Measurements from ENCODE around the gene SORCS1. TPM values are rescaled to one million over a fixed set of nuclear protein-coding genes. Genes with fewer than 3 reads are reported as not detected.

SORCS1 gene
- total and polyA plus RNA-seq, 2 experiments from 2014 or later: not detected

DNA sequence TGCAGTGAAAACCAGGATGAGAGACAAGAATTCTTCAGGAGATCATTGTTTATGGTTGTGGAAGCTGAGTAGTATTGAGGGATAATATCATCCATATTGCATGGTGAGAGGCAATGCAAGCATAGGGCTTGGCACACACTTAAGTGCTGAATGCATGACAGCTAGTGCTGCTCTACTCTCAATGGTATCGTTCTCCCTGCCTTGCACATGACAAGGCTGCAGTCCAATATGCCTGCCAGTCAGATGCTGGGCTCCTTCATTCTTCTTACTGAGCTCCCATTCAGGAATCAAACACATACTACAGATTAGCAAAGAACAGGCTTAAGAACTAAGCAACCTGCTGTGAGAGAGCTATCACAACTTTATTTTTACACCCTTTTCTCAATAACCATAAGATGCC lies 72.2 kb downstream of the SORCS1 start:
- 0 to 6% methylated on average over 1 of the region's 1 CpG for WGBS, 2 experiments (ENCODE audit: low coverage in 1 of 2, low lambda C conversion rate in 2 of 2, missing lambda C conversion rate in 2 of 2)

DNA sequence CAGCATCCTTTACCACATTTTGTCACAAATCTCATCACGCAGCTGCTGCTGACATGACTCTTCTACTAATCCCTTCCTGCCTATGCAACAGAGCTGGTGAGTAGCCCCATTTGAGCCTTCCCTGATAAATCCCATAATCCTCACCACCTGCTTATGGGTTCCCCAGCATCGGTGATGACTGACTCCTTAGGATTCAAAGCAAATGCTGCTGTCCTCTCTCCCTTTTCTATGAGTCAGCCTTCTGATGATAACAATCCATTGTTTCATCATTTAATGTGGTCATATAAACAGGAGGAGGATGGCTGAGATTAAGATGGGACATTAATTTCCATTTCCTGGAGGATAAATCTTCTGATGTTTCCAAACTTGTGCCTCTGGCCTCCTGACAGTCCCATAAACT lies 73.4 kb downstream of the SORCS1 start:
- H3K9me2 ChIP-seq (ENCODE audit: insufficient read depth): no peaks in the 10 kb centered on the region
- H3K9ac ChIP-seq: no peak overlapping the region
- no peaks in the 10 kb centered on the region for H3F3A ChIP-seq (ENCODE audit: insufficient read depth)
- in situ Hi-C loops (cut with MboI): no loop called here
- WGBS, 2 experiments (ENCODE audit: low coverage in 1 of 2, low lambda C conversion rate in 2 of 2, missing lambda C conversion rate in 2 of 2): 31 to 40% methylated on average over 2 of the region's 2 CpGs
- H2AFZ ChIP-seq: no peak overlapping the region
- no peaks in the 10 kb centered on the region for H4K20me1 ChIP-seq (ENCODE audit: insufficient read depth)
- no peak overlapping the region for H3K4me3 ChIP-seq
- H3K79me2 ChIP-seq (ENCODE audit: insufficient read depth): no peaks in the 10 kb centered on the region
- no peaks in the 10 kb centered on the region for H3K4me1 ChIP-seq (ENCODE audit: insufficient read depth)
- H3K27ac ChIP-seq: no peak overlapping the region
- H3K36me3 ChIP-seq (ENCODE audit: low read depth): no peaks in the 10 kb centered on the region
- no peak overlapping the region for H3K4me2 ChIP-seq (ENCODE audit: unreplicated experiment)
- no peak for TF ChIP-seq EZH2phosphoT487 (IDR thresholded peaks at IDR 0.05; ENCODE audit: insufficient read depth, low read depth)
- TF ChIP-seq EZH2 (IDR thresholded peaks at IDR 0.05; ENCODE audit: insufficient read depth, poor library complexity, severe bottlenecking): no peak
- no peaks in the 10 kb centered on the region for H3K9me3 ChIP-seq (ENCODE audit: low read depth)
- no peaks in the 10 kb centered on the region for H3K27me3 ChIP-seq (replicated peaks; ENCODE audit: insufficient read depth)
- DNase-seq: no peak

More for the DNA sequence above, 72.2 kb downstream of the SORCS1 start:
- no peak overlapping the region for H3K9ac ChIP-seq
- H3K9me2 ChIP-seq (ENCODE audit: insufficient read depth): no peaks in the 10 kb centered on the region
- TF ChIP-seq EZH2phosphoT487 (IDR thresholded peaks at IDR 0.05; ENCODE audit: insufficient read depth, low read depth) (no peak), EZH2 (IDR thresholded peaks at IDR 0.05; ENCODE audit: insufficient read depth, poor library complexity, severe bottlenecking) (no peak)
- H4K20me1 ChIP-seq (ENCODE audit: insufficient read depth): no peaks in the 10 kb centered on the region
- no peak for DNase-seq
- H3K27me3 ChIP-seq (replicated peaks; ENCODE audit: insufficient read depth): no peaks in the 10 kb centered on the region
- H3K9me3 ChIP-seq (ENCODE audit: low read depth): no peaks in the 10 kb centered on the region
- H3K4me1 ChIP-seq (ENCODE audit: insufficient read depth): no peaks in the 10 kb centered on the region
- no peak overlapping the region for H2AFZ ChIP-seq
- H3K4me2 ChIP-seq (ENCODE audit: unreplicated experiment): no peak overlapping the region
- H3F3A ChIP-seq (ENCODE audit: insufficient read depth): no peaks in the 10 kb centered on the region
- H3K79me2 ChIP-seq (ENCODE audit: insufficient read depth): no peaks in the 10 kb centered on the region
- no peaks in the 10 kb centered on the region for H3K36me3 ChIP-seq (ENCODE audit: low read depth)
- in situ Hi-C loops (cut with MboI): no loop called here
- H3K4me3 ChIP-seq: no peak overlapping the region
- H3K27ac ChIP-seq: no peak overlapping the region

DNA sequence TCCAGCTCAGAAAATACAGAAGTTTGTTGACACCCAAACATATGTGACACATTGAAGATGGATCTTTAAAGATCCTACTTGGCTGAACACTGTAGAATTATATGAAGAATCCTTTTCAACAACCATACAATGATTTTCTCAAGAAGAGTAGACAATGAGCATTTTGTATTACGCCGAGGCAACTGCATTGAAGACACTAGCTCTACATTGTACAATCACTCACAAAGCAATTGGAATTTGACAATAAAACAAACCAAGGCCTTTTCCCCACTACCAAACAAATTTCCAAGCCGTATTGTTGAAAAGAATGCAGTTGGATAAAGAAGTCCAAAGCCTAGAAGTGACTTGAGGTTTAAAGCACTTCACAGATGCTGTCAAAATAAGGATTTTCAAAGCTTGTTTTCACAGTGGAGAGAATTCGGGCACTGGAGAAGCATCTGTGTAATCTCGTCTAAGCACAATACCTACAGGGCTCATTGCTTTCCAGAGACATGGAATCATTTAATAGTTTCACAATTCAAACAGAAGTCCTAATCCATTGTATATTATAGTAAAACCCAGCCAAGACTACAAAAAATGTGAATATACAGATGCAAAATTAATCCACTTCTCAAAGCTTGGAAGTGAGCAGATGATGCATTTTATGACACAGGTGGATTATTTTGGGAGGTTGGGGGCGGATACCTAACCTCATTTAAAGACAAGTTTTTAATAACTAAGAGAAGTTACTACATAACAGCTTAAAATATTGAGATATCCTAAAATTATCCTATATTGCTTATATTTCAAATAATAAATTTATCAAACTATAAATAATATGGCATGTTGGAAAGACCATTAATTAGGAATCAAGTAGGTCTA lies 78.6 kb downstream of the SORCS1 start:
- Histone ChIP-seq H4K20me1 (ENCODE audit: insufficient read depth) (no peaks in the 10 kb centered on the region), H3K27me3 (replicated peaks; ENCODE audit: insufficient read depth) (no peaks in the 10 kb centered on the region), H3K9ac (no peak overlapping the region), H3K9me2 (ENCODE audit: insufficient read depth) (no peaks in the 10 kb centered on the region), H3F3A (ENCODE audit: insufficient read depth) (no peaks in the 10 kb centered on the region), H3K9me3 (ENCODE audit: low read depth) (no peaks in the 10 kb centered on the region), H3K4me1 (ENCODE audit: insufficient read depth) (no peaks in the 10 kb centered on the region), H3K4me3 (no peak overlapping the region), H2AFZ (no peak overlapping the region), H3K4me2 (ENCODE audit: unreplicated experiment) (no peak overlapping the region), H3K79me2 (ENCODE audit: insufficient read depth) (no peaks in the 10 kb centered on the region), H3K27ac (no peak overlapping the region), H3K36me3 (ENCODE audit: low read depth) (no peaks in the 10 kb centered on the region)
- in situ Hi-C loops (cut with MboI): no loop called here
- WGBS, 2 experiments (ENCODE audit: low coverage in 1 of 2, low lambda C conversion rate in 2 of 2, missing lambda C conversion rate in 2 of 2): 29 to 36% methylated on average over 6 of the region's 6 CpGs
- no peak for TF ChIP-seq EZH2 (IDR thresholded peaks at IDR 0.05; ENCODE audit: insufficient read depth, poor library complexity, severe bottlenecking)
- no peak for TF ChIP-seq EZH2phosphoT487 (IDR thresholded peaks at IDR 0.05; ENCODE audit: insufficient read depth, low read depth)
- no peak for DNase-seq

DNA sequence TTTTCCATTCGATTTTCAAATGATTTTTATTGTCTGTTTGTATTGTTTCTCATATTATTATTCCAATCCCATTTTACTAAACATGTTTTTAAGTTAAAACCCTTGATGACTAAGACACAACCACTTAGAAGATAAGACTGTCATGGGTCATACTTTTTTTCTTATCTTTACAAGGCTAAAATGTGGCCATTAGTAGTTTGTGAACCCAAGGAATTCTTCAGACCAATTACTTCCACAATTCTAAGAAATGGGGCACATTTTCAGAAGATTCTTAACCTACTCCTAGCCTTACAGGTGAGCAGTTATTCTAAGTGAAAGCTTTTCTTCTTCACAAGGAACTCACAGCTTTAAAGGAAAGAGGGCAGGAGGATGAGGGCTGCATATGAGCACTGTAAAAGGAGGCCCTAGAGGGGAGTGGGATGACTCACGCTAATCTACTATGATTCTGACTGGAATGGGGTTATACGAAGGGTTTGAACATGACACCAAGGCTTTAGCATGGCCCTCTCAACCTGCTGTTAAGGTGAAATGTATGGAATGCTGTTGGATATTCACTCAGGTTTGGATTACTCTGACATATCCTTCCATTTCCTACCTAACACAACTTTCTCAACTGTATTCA lies 81.0 kb downstream of the SORCS1 start:
- no peaks in the 10 kb centered on the region for H3K27me3 ChIP-seq (replicated peaks; ENCODE audit: insufficient read depth)
- H3K4me3 ChIP-seq: no peak overlapping the region
- in situ Hi-C loops (cut with MboI): no loop called here
- DNase-seq: no peak
- H3K4me1 ChIP-seq (ENCODE audit: insufficient read depth): no peaks in the 10 kb centered on the region
- H4K20me1 ChIP-seq (ENCODE audit: insufficient read depth): no peaks in the 10 kb centered on the region
- H3K27ac ChIP-seq: no peak overlapping the region
- 13 to 14% methylated on average over 3 of the region's 3 CpGs for WGBS, 2 experiments (ENCODE audit: low coverage in 1 of 2, low lambda C conversion rate in 2 of 2, missing lambda C conversion rate in 2 of 2)
- no peak for TF ChIP-seq EZH2phosphoT487 (IDR thresholded peaks at IDR 0.05; ENCODE audit: insufficient read depth, low read depth)
- TF ChIP-seq EZH2 (IDR thresholded peaks at IDR 0.05; ENCODE audit: insufficient read depth, poor library complexity, severe bottlenecking): no peak
- H2AFZ ChIP-seq: no peak overlapping the region
- no peaks in the 10 kb centered on the region for H3K36me3 ChIP-seq (ENCODE audit: low read depth)
- H3K9me2 ChIP-seq (ENCODE audit: insufficient read depth): no peaks in the 10 kb centered on the region
- no peaks in the 10 kb centered on the region for H3K79me2 ChIP-seq (ENCODE audit: insufficient read depth)
- H3K9ac ChIP-seq: no peak overlapping the region
- H3K4me2 ChIP-seq (ENCODE audit: unreplicated experiment): no peak overlapping the region
- no peaks in the 10 kb centered on the region for H3K9me3 ChIP-seq (ENCODE audit: low read depth)
- H3F3A ChIP-seq (ENCODE audit: insufficient read depth): no peaks in the 10 kb centered on the region

Data from GM23248 (cell line).